Measurements from ENCODE around the gene LCE3A.
"Not testable (repeated sequence)": the region's sequence is repeated elsewhere in the genome, so short reads cannot be mapped to it uniquely, and the experiment has no call there.

LCE3A gene

GRCh38 chr1:152579526-152579925, 43.4 kb downstream of the LCE3A start:
- not testable (repeated sequence) for H3K4me3 ChIP-seq (ENCODE audit: low read depth, low read length); H3K36me3 ChIP-seq (ENCODE audit: control insufficient read depth, insufficient read depth, low read length); H3K4me1 ChIP-seq (ENCODE audit: control insufficient read depth, insufficient read depth, low read length); H3K27ac ChIP-seq (ENCODE audit: low read depth, low read length); H3K9ac ChIP-seq (ENCODE audit: low read length); H3K27me3 ChIP-seq (ENCODE audit: control insufficient read depth, insufficient read depth, low read length)
- peaks cover 31% of the 10 kb centered on the region; the same call in 1 of the 2 replicates for H3K9me3 ChIP-seq (ENCODE audit: control insufficient read depth, insufficient read depth, low read depth, low read length)

GRCh38 chr1:152577168-152577567, 45.7 kb downstream of the LCE3A start:
- Histone ChIP-seq H3K27me3 (ENCODE audit: control insufficient read depth, insufficient read depth, low read length) (no peaks in the 10 kb centered on the region; the same call in 1 of the 2 replicates), H3K9me3 (ENCODE audit: control insufficient read depth, insufficient read depth, low read depth, low read length) (peaks cover 32% of the 10 kb centered on the region; the same call in 1 of the 2 replicates), H3K27ac (ENCODE audit: low read depth, low read length) (no peak overlapping the region), H3K4me3 (ENCODE audit: low read depth, low read length) (no peak overlapping the region), H3K4me1 (ENCODE audit: control insufficient read depth, insufficient read depth, low read length) (no peaks in the 10 kb centered on the region), H3K9ac (ENCODE audit: low read length) (no peak overlapping the region), H3K36me3 (ENCODE audit: control insufficient read depth, insufficient read depth, low read length) (no peaks in the 10 kb centered on the region)
